Neutrophil (primary cell): Measurements from ENCODE around the gene CCM2.

Source experiments
- H3K27ac ChIP-seq: fragments of 200-600 bp; sonication (generic); 2 replicates; pipeline ENCODE4 v1.5.1; 2016; ENCODE audit warnings: mild to moderate bottlenecking, moderate library complexity
- H3K27me3 ChIP-seq: fragments of 200-600 bp; sonication (generic); 2 replicates; pipeline ENCODE4 v1.6.0; 2016; ENCODE audit warnings: mild to moderate bottlenecking
- H3K36me3 ChIP-seq: fragments of 200-600 bp; sonication (generic); 2 replicates; pipeline ENCODE4 v1.5.1; 2017
- H3K4me1 ChIP-seq, 2 experiments: fragments of 200-600 bp in 1 of 2; sonication (generic) in 1 of 2; 1 replicate in 1 of 2; 2 replicates in 1 of 2; pipeline versions ENCODE4 v1.5.1 to v1.6.1; 2013 to 2016; ENCODE audit warnings: low read depth in 1 of 2, low read length in 1 of 2, mild to moderate bottlenecking in 1 of 2, moderate library complexity in 1 of 2; ENCODE audit not compliant: control insufficient read depth in 1 of 2, insufficient read depth in 1 of 2
- H3K4me3 ChIP-seq, 2 experiments: fragments of 200-600 bp in 1 of 2; sonication (generic) in 1 of 2; 1 replicate in 1 of 2; 2 replicates in 1 of 2; pipeline ENCODE4 v1.5.1; 2013 to 2016; ENCODE audit warnings: low read depth in 1 of 2, low read length in 1 of 2, mild to moderate bottlenecking in 1 of 2, moderate library complexity in 1 of 2
- H3K9me3 ChIP-seq: fragments of 200-600 bp; sonication (generic); 2 replicates; pipeline ENCODE4 v1.5.1; 2016
- TF ChIP-seq, protein P1 (sequence below): fragments of 200-600 bp; sonication (generic); IDR thresholded peaks from 2 replicates; pipeline ENCODE4 v1.5.1; 2016; ENCODE audit warnings: antibody characterized with exemption

The CCM2 gene

DNA sequence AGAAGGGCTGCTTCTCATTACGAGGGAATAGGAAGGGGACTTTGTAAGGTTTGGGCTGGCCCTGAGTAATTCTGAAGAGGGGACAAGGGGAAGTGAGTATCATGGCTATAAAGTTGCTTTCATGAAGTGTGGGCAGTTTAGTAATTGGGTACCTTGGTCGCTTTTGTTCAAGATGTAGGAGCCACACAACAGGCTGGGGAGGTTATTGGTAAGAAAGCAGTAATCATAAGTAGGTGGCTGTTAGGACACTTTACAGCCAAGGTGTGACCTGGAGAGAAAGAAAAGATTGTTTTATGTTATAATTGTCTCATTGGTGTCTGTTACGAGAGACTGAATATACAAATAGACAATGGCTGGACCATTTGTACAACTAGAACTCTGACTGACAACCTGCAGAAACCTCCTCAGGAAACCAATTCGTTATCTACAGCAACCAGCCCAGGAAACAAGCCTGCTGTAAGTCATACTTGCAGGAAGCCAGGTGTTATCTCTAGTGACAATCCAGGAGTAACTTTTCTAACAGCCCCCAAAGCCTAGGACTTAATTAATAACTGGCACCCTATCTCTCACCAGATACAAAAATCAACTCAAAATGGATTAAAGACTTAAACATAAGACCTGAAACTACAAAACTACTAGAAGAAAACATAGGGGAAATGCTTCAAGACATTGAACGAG lies 5.0 kb upstream of the CCM2 start:
- Histone ChIP-seq H3K36me3 (no peaks in the 10 kb centered on the region), H3K4me1 (peaks cover 8 to 12% of the 10 kb centered on the region in 2 experiments), H3K4me3 (no peak overlapping the region), H3K27me3 (no peaks in the 10 kb centered on the region), H3K27ac (no peak overlapping the region), H3K9me3 (no peaks in the 10 kb centered on the region)
- TF ChIP-seq, protein P1, sequence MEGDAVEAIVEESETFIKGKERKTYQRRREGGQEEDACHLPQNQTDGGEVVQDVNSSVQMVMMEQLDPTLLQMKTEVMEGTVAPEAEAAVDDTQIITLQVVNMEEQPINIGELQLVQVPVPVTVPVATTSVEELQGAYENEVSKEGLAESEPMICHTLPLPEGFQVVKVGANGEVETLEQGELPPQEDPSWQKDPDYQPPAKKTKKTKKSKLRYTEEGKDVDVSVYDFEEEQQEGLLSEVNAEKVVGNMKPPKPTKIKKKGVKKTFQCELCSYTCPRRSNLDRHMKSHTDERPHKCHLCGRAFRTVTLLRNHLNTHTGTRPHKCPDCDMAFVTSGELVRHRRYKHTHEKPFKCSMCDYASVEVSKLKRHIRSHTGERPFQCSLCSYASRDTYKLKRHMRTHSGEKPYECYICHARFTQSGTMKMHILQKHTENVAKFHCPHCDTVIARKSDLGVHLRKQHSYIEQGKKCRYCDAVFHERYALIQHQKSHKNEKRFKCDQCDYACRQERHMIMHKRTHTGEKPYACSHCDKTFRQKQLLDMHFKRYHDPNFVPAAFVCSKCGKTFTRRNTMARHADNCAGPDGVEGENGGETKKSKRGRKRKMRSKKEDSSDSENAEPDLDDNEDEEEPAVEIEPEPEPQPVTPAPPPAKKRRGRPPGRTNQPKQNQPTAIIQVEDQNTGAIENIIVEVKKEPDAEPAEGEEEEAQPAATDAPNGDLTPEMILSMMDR = no peak

DNA sequence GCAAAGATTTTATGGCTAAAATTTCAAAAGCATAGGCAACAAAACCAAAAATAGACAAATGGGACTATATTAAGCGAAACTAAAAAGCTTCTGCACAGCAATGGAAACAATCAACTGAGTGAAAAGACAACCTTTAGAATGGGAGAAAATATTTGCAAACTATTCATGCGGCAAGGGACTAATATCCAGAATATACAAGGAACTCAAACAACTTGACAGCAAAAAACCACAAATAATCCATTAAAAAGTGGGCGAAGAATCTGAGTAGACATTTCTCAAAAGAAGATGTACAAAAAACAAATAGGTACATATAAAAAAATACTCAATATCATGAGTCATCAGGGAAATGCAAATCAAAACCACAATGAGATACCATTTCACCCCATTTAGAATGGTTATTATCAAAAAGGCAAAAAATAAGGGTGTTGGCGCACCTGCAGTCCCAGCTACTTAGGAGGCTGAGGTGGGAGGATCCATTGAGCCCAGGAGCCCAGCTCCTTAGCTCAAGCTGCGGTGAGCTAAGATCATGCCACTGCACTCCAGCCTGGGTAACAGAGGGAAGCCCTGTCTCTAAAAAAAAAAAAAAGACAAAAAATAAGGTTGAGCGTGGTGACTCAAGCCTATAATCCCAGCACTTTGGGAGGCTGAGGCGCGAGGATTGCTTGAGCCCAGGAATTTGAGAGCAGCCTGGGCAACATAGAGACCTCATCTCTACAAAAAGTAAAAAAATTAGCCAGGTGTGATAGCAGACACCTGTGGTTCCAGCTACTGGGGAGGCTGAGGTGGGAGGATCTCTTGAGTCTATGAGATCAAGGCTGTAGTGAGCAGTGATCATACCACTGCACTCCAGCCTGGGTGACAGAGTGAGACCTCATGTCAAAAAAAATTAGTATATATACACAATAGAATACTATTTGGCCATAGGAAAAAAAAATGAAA lies 4.2 kb upstream of the CCM2 start:
- TF ChIP-seq, protein P1 = no peak
- Histone ChIP-seq H3K4me3 (no peak overlapping the region), H3K36me3 (no peaks in the 10 kb centered on the region), H3K27ac (no peak overlapping the region), H3K4me1 (peaks cover 13 to 16% of the 10 kb centered on the region in 2 experiments), H3K27me3 (no peaks in the 10 kb centered on the region), H3K9me3 (no peaks in the 10 kb centered on the region)

DNA sequence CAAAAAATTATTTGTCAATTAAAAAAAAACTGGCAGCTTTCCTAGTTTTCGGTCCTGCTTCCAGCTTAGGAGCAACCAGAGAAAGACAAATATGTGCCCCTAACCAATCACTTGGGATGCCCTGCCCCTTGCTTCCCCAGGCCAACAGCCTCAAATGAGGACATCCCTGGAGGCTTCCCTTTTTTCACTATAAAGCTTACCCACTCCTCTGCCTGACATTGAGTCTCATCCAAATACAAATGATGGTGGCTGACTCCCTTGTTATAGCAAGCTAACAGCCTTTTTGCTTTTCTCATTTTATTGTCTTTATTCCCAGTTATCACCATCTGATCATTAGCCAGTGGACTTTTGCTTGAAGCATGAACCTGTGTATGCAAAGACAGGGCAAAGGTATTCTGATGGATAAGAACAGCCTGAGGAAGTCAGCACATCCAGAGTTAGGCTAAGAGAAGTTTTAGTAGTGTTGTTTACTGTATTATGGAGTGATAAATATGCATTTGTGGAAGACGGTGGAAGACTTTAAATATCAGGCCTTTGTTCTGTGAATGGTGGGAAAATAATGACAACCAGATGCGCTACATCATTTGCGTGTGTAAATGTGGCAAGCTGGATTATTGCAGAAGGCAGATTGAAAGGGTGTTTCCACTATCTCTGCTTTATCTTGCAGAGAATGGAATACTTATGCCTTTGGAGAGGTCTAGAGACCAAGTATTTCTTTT lies 1.7 kb upstream of the CCM2 start:
- no peaks in the 10 kb centered on the region for H3K27me3 ChIP-seq
- H3K36me3 ChIP-seq = peaks cover 4% of the 10 kb centered on the region
- H3K9me3 ChIP-seq = no peaks in the 10 kb centered on the region
- H3K4me1 ChIP-seq = peaks cover 27 to 33% of the 10 kb centered on the region in 2 experiments
- peak overlapping the region; percentile 87 for H3K27ac ChIP-seq
- H3K4me3 ChIP-seq = peak overlapping the region in 1 of 2 experiments; percentile 79
- TF ChIP-seq, protein P1 = no peak

DNA sequence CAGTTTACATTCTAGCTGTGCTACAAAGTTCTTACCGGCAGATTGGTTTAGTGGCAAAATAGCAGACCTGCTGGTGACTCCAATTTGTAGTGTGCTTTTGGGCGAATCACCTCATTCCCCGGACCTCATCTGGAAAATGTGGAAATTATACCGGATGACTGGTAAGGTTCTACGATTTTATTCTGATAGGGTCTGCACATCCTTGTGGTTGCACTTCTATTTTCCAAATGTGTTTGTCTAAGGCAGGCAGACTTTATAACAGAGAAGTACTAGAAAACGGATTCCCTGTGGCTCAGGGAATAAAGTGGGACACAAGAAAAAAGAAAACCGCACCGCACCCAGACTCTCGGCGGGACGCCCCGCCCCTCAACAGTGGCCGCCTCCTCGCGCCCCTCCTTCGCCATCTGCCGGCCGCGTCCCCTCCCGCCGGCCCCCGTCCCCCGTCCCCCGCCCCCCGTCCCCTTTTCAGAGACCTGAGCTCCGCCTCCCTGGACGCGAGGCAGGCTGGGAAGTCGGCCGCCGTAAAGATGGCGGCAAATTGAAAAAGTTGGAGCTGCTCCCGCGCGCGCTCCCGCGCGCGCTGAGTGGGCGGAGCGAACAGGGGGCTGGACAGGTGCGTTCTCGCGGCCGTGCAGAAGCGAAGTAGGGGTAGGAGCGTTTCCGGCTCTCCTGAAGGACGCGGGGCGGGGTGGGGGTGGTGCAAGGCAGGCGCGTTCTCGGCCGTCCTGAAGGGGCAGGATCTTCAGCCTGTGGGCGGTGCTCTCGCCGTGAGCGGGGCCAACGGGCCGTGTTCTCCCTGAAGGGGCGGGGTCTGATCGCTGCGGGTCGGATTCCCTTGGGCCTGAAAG lies 532 bp upstream of the CCM2 start:
- H3K9me3 ChIP-seq = no peaks in the 10 kb centered on the region
- H3K27ac ChIP-seq = peak overlapping the region; percentile 87
- H3K4me1 ChIP-seq = peaks cover 27 to 33% of the 10 kb centered on the region in 2 experiments
- H3K36me3 ChIP-seq = peaks cover 4% of the 10 kb centered on the region
- peak overlapping the region; percentile 79 to 80 for H3K4me3 ChIP-seq
- no peaks in the 10 kb centered on the region for H3K27me3 ChIP-seq
- TF ChIP-seq, protein P1 = peak; percentile 18
